ENCODE measurements around the gene ZNF618.

DNA sequence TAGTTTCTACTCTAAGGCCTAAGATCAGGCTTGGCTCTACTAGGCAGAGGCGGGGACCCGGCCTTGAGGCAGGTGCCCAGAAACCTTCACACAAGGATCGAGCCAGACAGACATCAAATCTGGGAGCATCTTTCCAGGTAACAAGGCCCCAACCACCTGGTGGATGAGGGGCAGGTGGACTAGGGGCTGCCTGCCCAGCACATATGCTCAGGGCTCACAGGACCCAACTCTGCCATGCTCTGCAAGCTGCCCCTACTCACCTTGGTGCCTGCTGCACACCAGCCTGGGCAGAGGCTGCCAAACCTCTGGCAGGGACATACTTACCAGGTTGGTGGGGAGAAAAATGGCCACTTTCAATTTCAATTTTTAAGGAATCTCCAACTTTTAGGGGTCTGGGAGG is 2.2 kb upstream of the ZNF618 start:
- TF ChIP-seq, protein P1, sequence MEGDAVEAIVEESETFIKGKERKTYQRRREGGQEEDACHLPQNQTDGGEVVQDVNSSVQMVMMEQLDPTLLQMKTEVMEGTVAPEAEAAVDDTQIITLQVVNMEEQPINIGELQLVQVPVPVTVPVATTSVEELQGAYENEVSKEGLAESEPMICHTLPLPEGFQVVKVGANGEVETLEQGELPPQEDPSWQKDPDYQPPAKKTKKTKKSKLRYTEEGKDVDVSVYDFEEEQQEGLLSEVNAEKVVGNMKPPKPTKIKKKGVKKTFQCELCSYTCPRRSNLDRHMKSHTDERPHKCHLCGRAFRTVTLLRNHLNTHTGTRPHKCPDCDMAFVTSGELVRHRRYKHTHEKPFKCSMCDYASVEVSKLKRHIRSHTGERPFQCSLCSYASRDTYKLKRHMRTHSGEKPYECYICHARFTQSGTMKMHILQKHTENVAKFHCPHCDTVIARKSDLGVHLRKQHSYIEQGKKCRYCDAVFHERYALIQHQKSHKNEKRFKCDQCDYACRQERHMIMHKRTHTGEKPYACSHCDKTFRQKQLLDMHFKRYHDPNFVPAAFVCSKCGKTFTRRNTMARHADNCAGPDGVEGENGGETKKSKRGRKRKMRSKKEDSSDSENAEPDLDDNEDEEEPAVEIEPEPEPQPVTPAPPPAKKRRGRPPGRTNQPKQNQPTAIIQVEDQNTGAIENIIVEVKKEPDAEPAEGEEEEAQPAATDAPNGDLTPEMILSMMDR (IDR thresholded peaks at IDR 0.05), result no peak
- TF ChIP-seq POLR2AphosphoS5 (IDR thresholded peaks at IDR 0.05; ENCODE audit: insufficient read depth in 1 of 2, low read depth in 1 of 2) (no peak), POLR2A (IDR thresholded peaks at IDR 0.05) (no peak)

Data from vagina (tissue), 2 donors.